H9 (cell line): ENCODE measurements around the gene CHRNA4. TPM values are rescaled to one million over a fixed set of nuclear protein-coding genes. Genes with fewer than 3 reads are reported as not detected.

ENCODE experiments used
- DNase-seq: peaks from one replicate; pipeline ENCODE4 v3.0.0-alpha.2; 2017
- H2AFZ ChIP-seq: one replicate; pipeline ENCODE4 v1.6.1; 2013; ENCODE audit warnings: mild to moderate bottlenecking, low read length, control low read depth, moderate library complexity
- H2AK5ac ChIP-seq: 2 replicates; pipeline ENCODE4 v1.6.1; 2013; ENCODE audit warnings: low read length, control low read depth, mixed read lengths; ENCODE audit not compliant: insufficient read length
- H2BK120ac ChIP-seq: one replicate; pipeline ENCODE4 v1.6.1; 2013; ENCODE audit warnings: low read depth, mild to moderate bottlenecking, low read length, control low read depth, inconsistent platforms; ENCODE audit not compliant: poor library complexity, severe bottlenecking
- H2BK12ac ChIP-seq: 2 replicates; pipeline ENCODE4 v1.6.1; 2013; ENCODE audit warnings: low read length, control low read depth, mixed read lengths, low read depth; ENCODE audit not compliant: insufficient read length
- H2BK15ac ChIP-seq: 2 replicates; pipeline ENCODE4 v1.6.1; 2013; ENCODE audit warnings: low read depth, low read length, control low read depth
- H2BK20ac ChIP-seq: one replicate; pipeline ENCODE4 v1.6.1; 2013; ENCODE audit warnings: low read depth, mild to moderate bottlenecking, low read length, control low read depth, inconsistent platforms; ENCODE audit not compliant: poor library complexity, severe bottlenecking
- H2BK5ac ChIP-seq: 2 replicates; pipeline ENCODE4 v1.6.1; 2013; ENCODE audit warnings: low read length, control low read depth, mixed read lengths; ENCODE audit not compliant: insufficient read length
- H3K14ac ChIP-seq: 2 replicates; pipeline ENCODE4 v1.6.1; 2013; ENCODE audit warnings: low read length, control low read depth; ENCODE audit not compliant: insufficient read depth
- H3K18ac ChIP-seq: 2 replicates; pipeline ENCODE4 v1.6.1; 2013; ENCODE audit warnings: low read depth, mild to moderate bottlenecking, mixed read lengths, low read length, control low read depth; ENCODE audit not compliant: insufficient read length
- H3K23ac ChIP-seq: 2 replicates; pipeline ENCODE4 v1.6.1; 2013; ENCODE audit warnings: low read length, control low read depth, mixed read lengths, low read depth; ENCODE audit not compliant: insufficient read length
- H3K23me2 ChIP-seq: 2 replicates; pipeline ENCODE4 v1.6.1; 2013; ENCODE audit warnings: low read depth, mild to moderate bottlenecking, mixed read lengths, low read length, control low read depth; ENCODE audit not compliant: insufficient read length, poor library complexity, severe bottlenecking
- H3K27ac ChIP-seq: 2 replicates; pipeline ENCODE4 v1.5.1; 2013; ENCODE audit warnings: low read length, control low read depth, mixed read lengths, low read depth; ENCODE audit not compliant: insufficient read length
- H3K27me3 ChIP-seq: 2 replicates; pipeline ENCODE4 v1.6.1; 2013; ENCODE audit warnings: low read length, control low read depth, inconsistent platforms; ENCODE audit not compliant: insufficient read depth
- H3K4ac ChIP-seq: 2 replicates; pipeline ENCODE4 v1.6.1; 2013; ENCODE audit warnings: low read depth, mild to moderate bottlenecking, control low read depth, inconsistent platforms, low read length, moderate library complexity
- H3K4me1 ChIP-seq: 2 replicates; pipeline ENCODE4 v1.6.1; 2013; ENCODE audit warnings: low read length, control low read depth, inconsistent platforms; ENCODE audit not compliant: insufficient read depth
- H3K4me2 ChIP-seq: 2 replicates; pipeline ENCODE4 v1.6.1; 2013; ENCODE audit warnings: low read length, control low read depth, mixed read lengths; ENCODE audit not compliant: insufficient read length, insufficient read depth
- H3K56ac ChIP-seq: 2 replicates; pipeline ENCODE4 v1.6.1; 2013; ENCODE audit warnings: low read depth, mild to moderate bottlenecking, mixed read lengths, low read length, control low read depth; ENCODE audit not compliant: insufficient read length
- H3K79me1 ChIP-seq: 2 replicates; pipeline ENCODE4 v1.6.1; 2013; ENCODE audit warnings: low read depth, mild to moderate bottlenecking, moderate library complexity, low read length, control low read depth, inconsistent platforms; ENCODE audit not compliant: insufficient read depth, poor library complexity, severe bottlenecking
- H3K79me2 ChIP-seq: 2 replicates; pipeline ENCODE4 v1.6.1; 2013; ENCODE audit warnings: low read length, control low read depth, inconsistent platforms; ENCODE audit not compliant: insufficient read depth
- H3K9ac ChIP-seq: 2 replicates; pipeline ENCODE4 v1.6.1; 2013; ENCODE audit warnings: low read length, control low read depth, mixed read lengths; ENCODE audit not compliant: insufficient read length; ENCODE audit errors: extremely low read depth
- H3K9me3 ChIP-seq: one replicate; pipeline ENCODE4 v1.6.1; 2013; ENCODE audit warnings: low read depth, low read length, inconsistent platforms; ENCODE audit not compliant: control insufficient read depth
- H3T11ph ChIP-seq: one replicate; pipeline ENCODE4 v1.6.1; 2013; ENCODE audit warnings: mild to moderate bottlenecking, low read length, control low read depth, inconsistent platforms
- H4K20me1 ChIP-seq: one replicate; pipeline ENCODE4 v1.6.1; 2013; ENCODE audit not compliant: control insufficient read depth, insufficient read length, insufficient read depth
- H4K5ac ChIP-seq: 2 replicates; pipeline ENCODE4 v1.6.1; 2013; ENCODE audit warnings: low read depth, mild to moderate bottlenecking, mixed read lengths, low read length, control low read depth; ENCODE audit not compliant: insufficient read length
- H4K8ac ChIP-seq: replicated peaks from 2 replicates; pipeline ENCODE4 v1.6.1; 2013; ENCODE audit warnings: low read length, control low read depth, mixed read lengths, low read depth; ENCODE audit not compliant: insufficient read length
- H4K91ac ChIP-seq: 2 replicates; pipeline ENCODE4 v1.6.1; 2013; ENCODE audit warnings: low read depth, mild to moderate bottlenecking, moderate library complexity, mixed read lengths, low read length, control low read depth; ENCODE audit not compliant: insufficient read length
- H3K27ac Mint-ChIP-seq, 3 experiments: 2 replicates in 2 of 3; 3 replicates in 1 of 3; pipeline ENCODE4 v1.8.0; 2020 to 2021; ENCODE audit warnings: mixed read lengths in 3 of 3, mild to moderate bottlenecking in 1 of 3, moderate library complexity in 1 of 3
- H3K27me3 Mint-ChIP-seq: 2 replicates; pipeline ENCODE4 v1.8.0; 2021; ENCODE audit warnings: low read depth, mild to moderate bottlenecking, moderate library complexity, mixed read lengths
- H3K36me3 Mint-ChIP-seq, 3 experiments: 2 replicates in 2 of 3; 3 replicates in 1 of 3; pipeline ENCODE4 v1.8.0; 2020 to 2021; ENCODE audit warnings: low read depth in 3 of 3, mixed read lengths in 3 of 3; ENCODE audit not compliant: insufficient read depth in 1 of 3
- H3K4me1 Mint-ChIP-seq, 2 experiments: 2 replicates each; pipeline ENCODE4 v1.8.0; 2020; ENCODE audit warnings: mixed read lengths in 2 of 2
- H3K4me3 Mint-ChIP-seq, 2 experiments: 2 replicates in 1 of 2; 3 replicates in 1 of 2; pipeline ENCODE4 v1.8.0; 2020 to 2021; ENCODE audit warnings: mild to moderate bottlenecking in 2 of 2, mixed read lengths in 2 of 2, moderate library complexity in 1 of 2
- H3K9me3 Mint-ChIP-seq, 2 experiments: 2 replicates in 1 of 2; 3 replicates in 1 of 2; pipeline ENCODE4 v1.8.0; 2020; ENCODE audit warnings: mild to moderate bottlenecking in 2 of 2, mixed read lengths in 2 of 2, moderate library complexity in 1 of 2
- WGBS: extraction: QIAGEN DNeasy Blood & Tissue Kit; methylation state at CpG from one replicate; pipeline ENCODE4 v1.1.7; 2013; ENCODE audit warnings: missing lambda C conversion rate, low lambda C conversion rate, mixed read lengths; ENCODE audit not compliant: insufficient read length; ENCODE audit errors: extremely low coverage; 5-methylcytosine and 5-hydroxymethylcytosine counted together
- total RNA-seq: library from RNA; stranded (reverse); gene quantifications from 2 replicates; pipeline ENCODE4 v1.2.1, GENCODE V29; 2021
- TF ChIP-seq, protein P1 (sequence below): fragments of 200-600 bp; sonication (generic); conservative IDR thresholded peaks from 3 replicates; pipeline ENCODE4 v1.8.0; 2021; ENCODE audit warnings: antibody characterized with exemption, mild to moderate bottlenecking

Gene CHRNA4
- total RNA-seq, 1 experiment from 2014 or later: 2.5 TPM

DNA sequence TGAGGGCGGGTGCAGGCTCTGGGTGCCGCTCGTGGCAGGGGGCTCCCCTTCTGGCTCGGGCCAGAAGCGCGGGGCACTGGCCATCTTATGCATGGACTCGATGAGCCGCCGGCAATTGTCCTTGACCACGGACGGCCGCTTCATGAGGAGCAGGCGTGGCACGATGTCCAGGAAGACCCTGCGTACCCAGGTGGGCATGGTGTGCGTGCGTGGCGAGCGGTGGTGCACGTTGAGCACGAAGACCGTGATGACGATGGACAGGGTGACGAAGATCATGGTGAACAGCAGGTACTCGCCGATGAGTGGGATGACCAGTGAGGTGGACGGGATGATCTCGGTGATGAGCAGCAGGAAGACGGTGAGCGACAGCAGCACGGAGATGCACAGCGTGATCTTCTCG is 11.0 kb downstream of the CHRNA4 start:
- H2AFZ ChIP-seq: no peak overlapping the region
- TF ChIP-seq, protein P1, sequence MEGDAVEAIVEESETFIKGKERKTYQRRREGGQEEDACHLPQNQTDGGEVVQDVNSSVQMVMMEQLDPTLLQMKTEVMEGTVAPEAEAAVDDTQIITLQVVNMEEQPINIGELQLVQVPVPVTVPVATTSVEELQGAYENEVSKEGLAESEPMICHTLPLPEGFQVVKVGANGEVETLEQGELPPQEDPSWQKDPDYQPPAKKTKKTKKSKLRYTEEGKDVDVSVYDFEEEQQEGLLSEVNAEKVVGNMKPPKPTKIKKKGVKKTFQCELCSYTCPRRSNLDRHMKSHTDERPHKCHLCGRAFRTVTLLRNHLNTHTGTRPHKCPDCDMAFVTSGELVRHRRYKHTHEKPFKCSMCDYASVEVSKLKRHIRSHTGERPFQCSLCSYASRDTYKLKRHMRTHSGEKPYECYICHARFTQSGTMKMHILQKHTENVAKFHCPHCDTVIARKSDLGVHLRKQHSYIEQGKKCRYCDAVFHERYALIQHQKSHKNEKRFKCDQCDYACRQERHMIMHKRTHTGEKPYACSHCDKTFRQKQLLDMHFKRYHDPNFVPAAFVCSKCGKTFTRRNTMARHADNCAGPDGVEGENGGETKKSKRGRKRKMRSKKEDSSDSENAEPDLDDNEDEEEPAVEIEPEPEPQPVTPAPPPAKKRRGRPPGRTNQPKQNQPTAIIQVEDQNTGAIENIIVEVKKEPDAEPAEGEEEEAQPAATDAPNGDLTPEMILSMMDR: no peak
- peaks cover 0 to 10% of the 10 kb centered on the region in 2 experiments; a peak in 2 of 5 replicates for H3K9me3 Mint-ChIP-seq
- H2BK120ac ChIP-seq: no peak overlapping the region
- H3K4me1 ChIP-seq: no peaks in the 10 kb centered on the region
- no peak overlapping the region for H3K27ac ChIP-seq
- H3K14ac ChIP-seq: no peak overlapping the region
- peaks cover 0 to 7% (median 4%) of the 10 kb centered on the region in 3 experiments; a peak in 3 of 7 replicates for H3K36me3 Mint-ChIP-seq
- no peaks in the 10 kb centered on the region for H3K23me2 ChIP-seq
- no peak overlapping the region for H2AK5ac ChIP-seq
- H3K4me2 ChIP-seq: no peak overlapping the region
- no peak overlapping the region for H2BK5ac ChIP-seq
- H3K79me1 ChIP-seq: no peaks in the 10 kb centered on the region
- no peak overlapping the region for H3K27ac Mint-ChIP-seq
- no peak overlapping the region for H4K91ac ChIP-seq
- H3K4me1 Mint-ChIP-seq: peaks cover 5 to 7% of the 10 kb centered on the region in 2 experiments
- no peak overlapping the region for H4K8ac ChIP-seq
- peaks cover 8% of the 10 kb centered on the region for H3K27me3 Mint-ChIP-seq
- no peak overlapping the region for H3K23ac ChIP-seq
- no peak overlapping the region for H3K18ac ChIP-seq
- H3K4ac ChIP-seq: no peak overlapping the region
- H4K20me1 ChIP-seq: peaks cover 2% of the 10 kb centered on the region
- H3K79me2 ChIP-seq: no peaks in the 10 kb centered on the region
- H3K56ac ChIP-seq: no peak overlapping the region
- H3K9me3 ChIP-seq: no peaks in the 10 kb centered on the region
- H3K27me3 ChIP-seq: no peaks in the 10 kb centered on the region
- no peak overlapping the region for H4K5ac ChIP-seq
- H3T11ph ChIP-seq: no peak overlapping the region
- H3K4me3 Mint-ChIP-seq: no peak overlapping the region
- H3K9ac ChIP-seq: no peak overlapping the region
- no peak overlapping the region for H2BK15ac ChIP-seq
- H2BK20ac ChIP-seq: no peak overlapping the region
- no peak overlapping the region for H2BK12ac ChIP-seq
- WGBS: no CpG with 5 or more reads among the region's 33 CpGs
- no peak for DNase-seq
